Measurements from ENCODE around the gene CUL1.
"Not testable (repeated sequence)": the region's sequence is repeated elsewhere in the genome, so short reads cannot be mapped to it uniquely, and the experiment has no call there.

CUL1 gene

DNA sequence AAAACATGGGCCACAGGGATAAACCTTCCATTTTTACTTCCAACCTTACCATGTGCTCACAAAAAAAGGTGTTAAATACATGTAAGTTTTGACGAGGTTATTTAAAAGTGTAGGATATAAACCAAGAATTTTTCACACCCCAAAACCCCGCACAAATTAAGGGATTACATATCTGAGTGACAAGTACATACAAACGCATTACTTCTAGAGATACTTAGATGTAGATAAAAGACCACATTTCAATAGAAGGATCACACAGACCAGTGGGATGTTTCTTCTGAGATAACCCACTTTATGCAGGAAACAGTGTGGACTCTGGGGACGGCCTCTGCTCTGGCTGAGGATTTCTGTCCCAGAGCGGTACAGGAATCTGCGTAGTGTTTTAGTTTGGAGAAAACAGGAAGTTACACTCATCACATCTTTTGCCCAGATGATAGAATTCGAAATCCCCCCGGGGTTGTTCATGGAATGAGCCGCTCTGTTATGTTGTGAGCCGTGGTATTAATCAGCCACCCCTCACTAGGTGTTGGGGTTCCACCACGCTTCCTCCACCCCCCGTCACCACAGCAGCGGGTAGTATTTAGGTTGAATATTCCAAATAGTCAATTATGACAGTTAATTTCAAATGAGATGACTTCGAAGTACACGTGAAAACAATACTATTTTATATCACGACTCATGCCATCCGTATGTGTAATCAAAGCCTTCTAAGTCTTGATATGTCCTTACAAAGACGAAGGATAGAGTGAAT, 1.3 kb upstream of the CUL1 start:
- DNase-seq (ENCODE audit: low read depth in 2 of 2): peak in 1 of 2 donors; percentile 32

GRCh38 chr7:148698007-148698396, 701 bp upstream of the CUL1 start:
- DNase-seq (ENCODE audit: low read depth in 2 of 2): peak in 1 of 2 donors; percentile 9

- peak in 1 of 2 donors; percentile 19 for DNase-seq (ENCODE audit: low read depth in 2 of 2)
These were observed 500 bp downstream of the CUL1 start for GRCh38 chr7:148699024-148699781.

DNA sequence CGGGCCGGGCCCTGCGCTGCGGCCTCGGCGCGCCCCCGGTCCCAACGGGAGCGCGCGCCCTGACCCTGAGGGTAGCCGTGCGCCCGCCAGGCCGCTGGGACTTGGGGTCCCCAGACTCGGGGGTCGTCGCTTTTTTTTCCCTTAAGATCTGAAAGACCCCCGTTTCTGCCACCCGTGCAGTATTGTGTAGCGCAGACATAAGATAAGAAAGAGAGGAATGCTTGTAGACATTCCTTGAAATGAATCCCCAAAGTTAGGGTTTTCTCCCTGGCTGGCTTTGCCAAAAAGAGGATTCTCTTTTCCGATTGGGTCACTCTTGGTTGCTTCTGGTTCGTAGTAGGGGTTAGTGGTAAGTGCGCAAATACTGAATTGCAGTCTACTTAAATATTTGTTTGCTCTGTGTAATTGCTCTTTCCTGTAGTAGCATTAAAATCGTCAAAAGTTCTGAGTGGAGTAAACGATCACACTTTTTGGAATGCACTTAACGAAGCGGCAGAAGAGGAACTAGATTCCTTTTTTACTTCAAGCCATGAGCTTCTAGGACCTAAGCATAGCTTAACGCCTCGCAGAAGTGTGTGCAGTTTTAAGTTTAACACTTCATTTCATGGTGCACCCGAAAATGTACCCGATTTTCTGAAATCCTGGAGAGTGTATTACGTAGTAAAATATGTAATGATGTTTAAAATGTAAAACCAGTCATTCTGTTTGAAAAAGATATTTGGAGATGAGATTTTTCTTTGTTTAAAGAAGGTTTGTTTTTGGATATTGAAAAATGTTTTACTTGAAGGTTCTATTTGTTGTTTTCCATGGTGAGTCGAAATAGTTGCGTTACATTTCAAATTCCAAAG, 1.3 kb downstream of the CUL1 start:
- DNase-seq (ENCODE audit: low read depth in 2 of 2): no peak

GRCh38 chr7:148700661-148701064, 2.0 kb downstream of the CUL1 start:
- peak in 1 of 2 donors; percentile 28 for DNase-seq (ENCODE audit: low read depth in 2 of 2)

DNA sequence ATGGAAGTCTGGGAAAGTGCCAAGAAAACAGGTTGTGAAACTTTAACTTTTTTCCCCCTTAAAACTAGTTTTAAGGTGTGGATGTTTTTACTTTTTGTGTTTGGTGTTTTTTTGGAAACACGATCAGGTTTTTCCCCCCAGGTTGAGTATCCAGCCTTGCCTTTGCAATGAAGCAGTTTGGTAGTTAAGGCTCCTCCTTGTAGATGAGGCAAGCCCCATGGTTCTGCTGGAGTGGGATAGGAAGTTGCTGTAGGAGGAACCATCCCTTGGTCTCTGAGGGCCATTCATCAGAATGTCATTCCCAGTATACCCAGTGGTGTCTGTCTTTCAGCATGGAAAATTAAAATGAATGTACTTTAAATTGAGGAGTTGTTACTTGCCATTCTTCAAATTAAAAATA, 2.7 kb downstream of the CUL1 start:
- no peak for DNase-seq (ENCODE audit: low read depth in 2 of 2)

DNA sequence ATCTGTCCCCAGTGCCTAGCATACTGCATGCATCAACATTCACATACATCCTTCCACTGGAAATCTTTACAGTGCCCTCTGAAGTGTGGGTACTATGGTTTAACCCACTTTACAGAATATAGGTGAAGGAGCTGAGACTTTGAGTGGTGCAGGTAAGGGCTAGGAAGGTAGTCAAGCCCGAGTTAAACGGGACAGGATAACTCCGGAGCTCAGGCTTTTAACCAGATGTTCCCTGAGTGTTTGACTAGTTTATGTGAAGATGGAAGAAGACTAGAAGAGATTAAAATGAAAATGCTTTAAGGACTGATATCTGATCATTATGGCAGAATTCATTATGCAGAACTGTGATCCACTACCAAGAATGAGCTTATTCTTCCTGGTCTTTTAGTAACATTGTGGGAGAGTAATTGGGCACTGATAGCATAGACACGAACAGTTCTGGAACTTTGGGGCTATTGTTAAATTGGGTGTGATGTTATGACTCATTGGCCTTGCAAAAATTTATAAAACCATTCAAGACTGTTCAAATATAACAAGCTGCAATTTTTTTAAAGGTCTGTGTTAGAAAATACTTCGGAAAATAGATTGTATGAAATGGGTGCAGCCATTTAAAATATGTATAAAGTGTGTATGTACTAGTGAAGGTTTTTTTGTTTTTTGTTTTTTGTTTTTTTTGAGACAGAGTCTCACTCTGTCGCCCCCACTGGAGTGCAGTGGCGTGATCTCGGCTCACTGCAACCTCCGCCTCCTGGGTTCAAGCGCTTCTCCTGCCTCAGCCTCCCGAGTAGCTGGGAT, 4.4 kb downstream of the CUL1 start:
- no peak for DNase-seq (ENCODE audit: low read depth in 2 of 2)

DNA sequence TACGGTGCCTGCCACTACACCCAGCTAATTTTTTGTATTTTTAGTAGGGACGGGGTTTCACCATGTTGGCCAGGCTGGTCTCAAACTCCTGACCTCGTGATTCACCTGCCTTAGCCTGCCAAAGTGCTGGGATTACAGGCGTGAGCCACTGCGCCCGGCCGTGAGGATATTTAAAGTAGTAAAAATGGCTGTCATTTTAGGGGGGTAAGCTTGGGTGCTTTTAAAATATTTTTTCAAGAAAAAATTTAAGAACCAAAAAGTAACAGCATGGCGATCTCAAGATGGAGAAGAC, 4.9 kb downstream of the CUL1 start:
- DNase-seq (ENCODE audit: low read depth in 2 of 2): not testable (repeated sequence)

GRCh38 chr7:148704189-148704588, 5.5 kb downstream of the CUL1 start:
- no peak for DNase-seq (ENCODE audit: low read depth in 2 of 2)

GRCh38 chr7:148704970-148705369, 6.3 kb downstream of the CUL1 start:
- no peak for DNase-seq (ENCODE audit: low read depth in 2 of 2)

DNA sequence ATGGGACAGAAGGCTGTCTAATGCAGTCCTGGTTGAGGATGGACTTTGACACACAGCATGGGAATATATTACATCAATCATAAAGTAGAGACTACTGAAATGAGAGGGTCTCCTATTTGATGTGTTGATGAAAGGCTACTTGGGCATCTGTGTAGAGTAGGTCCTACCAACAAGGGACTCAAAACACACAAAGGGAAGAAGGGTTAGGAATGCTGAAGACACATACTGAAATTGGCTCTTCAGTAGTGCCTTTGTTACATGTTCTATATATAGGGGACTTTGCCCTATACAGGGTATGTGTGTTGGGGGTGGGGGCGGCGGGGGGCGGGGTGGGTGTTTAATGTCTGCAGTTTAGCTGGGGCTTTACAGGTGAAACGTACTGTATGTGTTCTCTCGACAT, 7.7 kb downstream of the CUL1 start:
- no peak for DNase-seq (ENCODE audit: low read depth in 2 of 2)

DNA sequence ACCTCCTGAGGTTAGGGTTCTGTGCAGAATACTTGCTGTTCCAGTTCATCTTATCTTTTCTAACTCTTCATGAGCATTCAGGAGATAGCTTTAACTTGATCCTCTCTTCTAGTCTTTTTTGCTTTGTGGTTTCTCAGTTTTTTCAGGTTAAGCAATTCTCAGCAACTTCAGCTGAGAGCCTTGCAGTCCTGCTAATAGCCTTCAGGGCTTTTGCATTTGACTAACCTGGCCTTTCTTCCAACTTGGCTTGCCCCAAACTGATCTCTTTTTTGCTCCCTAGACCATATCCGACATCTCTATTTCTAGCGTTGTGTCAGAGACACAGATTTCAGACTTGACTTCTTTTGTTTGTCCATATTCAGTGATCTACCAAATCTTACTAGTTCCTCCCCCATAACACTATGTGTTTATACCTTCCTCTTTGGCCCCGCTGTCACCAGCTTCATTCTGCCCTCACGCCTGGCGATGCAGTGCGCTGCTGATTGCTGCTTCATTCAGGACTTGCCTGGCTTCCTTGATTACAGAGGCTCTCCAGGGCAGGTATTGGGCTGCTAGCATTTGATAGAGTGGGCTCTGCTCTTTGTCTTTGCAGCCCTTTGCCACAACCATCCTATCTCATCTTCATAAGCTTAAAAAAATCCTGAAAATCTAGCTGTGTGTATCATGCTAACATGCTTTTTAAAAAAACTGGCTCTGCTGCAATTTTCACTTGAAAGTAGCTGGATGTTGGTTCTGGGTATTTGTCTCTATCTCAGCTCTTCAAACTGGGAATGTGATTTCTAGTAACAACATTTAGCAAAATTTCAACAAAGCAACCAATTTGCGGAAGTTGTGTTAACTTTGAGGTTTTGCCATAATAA, 9.6 kb downstream of the CUL1 start:
- no peak for DNase-seq (ENCODE audit: low read depth in 2 of 2)

DNA sequence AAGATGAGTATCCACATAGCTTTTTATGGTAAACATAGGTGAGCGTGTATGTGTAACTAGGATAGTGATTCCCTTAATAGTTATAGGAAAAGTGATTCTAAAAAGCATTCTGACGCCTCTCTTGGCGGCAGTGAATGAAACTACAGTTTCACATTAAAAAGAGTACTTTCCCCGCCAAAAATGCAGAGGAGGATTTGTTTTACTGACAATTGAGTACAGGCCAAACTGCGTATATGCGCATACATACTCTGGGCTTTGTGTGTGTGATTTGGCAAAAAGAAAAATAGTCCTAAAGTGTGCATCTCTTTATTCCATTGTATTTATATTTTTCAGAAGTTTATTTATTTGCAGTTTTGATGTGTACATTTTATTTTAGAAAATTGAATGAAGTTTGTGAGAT, 10.3 kb downstream of the CUL1 start:
- DNase-seq (ENCODE audit: low read depth in 2 of 2): no peak

GRCh38 chr7:148710426-148710825, 11.7 kb downstream of the CUL1 start:
- not testable (repeated sequence) for DNase-seq (ENCODE audit: low read depth in 2 of 2)

GRCh38 chr7:148711191-148712102, 12.7 kb downstream of the CUL1 start:
- DNase-seq (ENCODE audit: low read depth in 2 of 2): no peak

DNA sequence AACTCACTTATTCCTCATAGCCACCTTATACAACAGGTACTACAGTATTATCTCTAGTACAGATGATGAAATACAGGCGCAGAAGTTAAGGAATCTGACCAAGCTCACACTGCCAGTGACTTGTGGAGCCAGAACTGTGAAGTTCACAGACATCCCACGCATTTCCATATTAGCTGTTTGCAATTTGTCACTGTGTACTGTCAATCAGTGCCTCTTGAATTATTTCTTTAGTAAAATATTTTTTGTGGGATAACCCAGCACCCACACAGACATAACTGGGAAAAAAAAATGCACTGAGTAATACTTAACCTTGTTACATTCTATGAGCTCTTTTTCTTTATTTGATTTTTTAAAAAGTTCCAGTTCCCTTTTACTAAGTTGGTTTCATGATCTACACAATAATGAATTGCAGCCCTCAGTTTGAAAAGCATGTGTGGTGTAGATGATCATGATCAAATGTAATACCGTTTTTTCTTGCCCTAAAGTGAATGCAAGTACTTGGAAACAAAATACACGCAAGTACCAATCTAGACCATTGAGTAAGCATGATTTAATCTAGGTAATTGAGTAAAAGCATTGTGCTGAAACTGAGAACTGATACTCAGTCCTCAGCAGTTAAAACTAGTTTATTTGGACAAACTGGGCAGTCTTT, 14.1 kb downstream of the CUL1 start:
- DNase-seq (ENCODE audit: low read depth in 2 of 2): no peak

DNA sequence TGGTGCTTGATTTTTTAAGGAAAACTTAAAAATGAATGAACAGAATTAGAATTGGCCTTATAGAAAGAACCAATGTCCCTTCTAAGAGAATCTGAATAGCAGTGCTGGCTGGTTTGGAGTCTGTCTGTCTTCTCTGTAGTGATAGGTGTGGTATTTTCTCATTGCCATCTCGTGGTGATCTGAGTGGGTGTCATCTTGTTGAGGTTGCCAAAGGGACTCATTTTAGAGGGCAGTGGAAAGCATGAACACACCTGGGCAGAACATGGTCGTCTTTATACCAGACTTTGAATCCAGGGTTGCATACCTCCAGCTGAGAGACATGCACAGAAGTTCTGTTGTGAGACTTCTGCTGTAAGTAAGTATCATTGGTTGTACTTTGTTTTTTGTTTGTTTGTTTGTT, 15.8 kb downstream of the CUL1 start:
- DNase-seq (ENCODE audit: low read depth in 2 of 2): no peak

DNA sequence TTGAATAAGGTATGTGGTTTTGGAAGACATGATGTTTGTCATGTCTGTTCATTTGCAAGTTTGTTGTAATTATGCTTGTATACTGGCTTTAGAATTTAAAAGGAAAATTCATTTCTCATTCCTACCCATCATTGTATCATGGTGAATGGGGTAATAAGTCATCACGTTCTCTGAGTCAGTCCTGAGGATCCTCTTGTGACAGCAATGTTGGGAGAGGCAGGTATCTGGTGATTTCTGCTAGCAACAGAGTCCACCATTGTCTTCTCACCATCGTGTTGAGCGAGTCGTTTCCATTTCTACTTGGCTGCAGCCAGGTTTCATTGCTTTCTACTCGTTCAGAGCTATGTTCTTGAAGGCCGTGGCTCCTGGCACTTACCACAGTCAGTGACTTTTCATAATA, 16.3 kb downstream of the CUL1 start:
- DNase-seq (ENCODE audit: low read depth in 2 of 2): no peak

- no peak for DNase-seq (ENCODE audit: low read depth in 2 of 2)
These were observed 18.6 kb downstream of the CUL1 start for GRCh38 chr7:148717266-148717793.
